ENCODE data around the gene CMTM4.
"Not testable (repeated sequence)": the region's sequence is repeated elsewhere in the genome, so short reads cannot be mapped to it uniquely, and the experiment has no call there.

The CMTM4 gene

GRCh38 chr16:66639091-66639885 lies 57.3 kb downstream of the CMTM4 start:
- no peak overlapping the region for H3K27ac ChIP-seq (ENCODE audit: low read depth, low read length, severe bottlenecking)
- no peak overlapping the region for H3K4me3 ChIP-seq (ENCODE audit: extremely low read depth, insufficient read depth, low read length, poor library complexity, severe bottlenecking)
- no peaks in the 10 kb centered on the region for H3K4me1 ChIP-seq (ENCODE audit: control insufficient read depth, insufficient read depth, low read length, poor library complexity, severe bottlenecking)
- no peaks in the 10 kb centered on the region for H3K36me3 ChIP-seq (ENCODE audit: control insufficient read depth, insufficient read depth, low read length)
- no peaks in the 10 kb centered on the region for H3K9me3 ChIP-seq (ENCODE audit: control insufficient read depth, low read length)
- 83 to 91% methylated on average over 4 to 5 of the region's 6 CpGs for WGBS, 2 experiments (ENCODE audit: insufficient coverage in 2 of 2)

GRCh38 chr16:66637806-66638205 lies 58.7 kb downstream of the CMTM4 start:
- Histone ChIP-seq H3K36me3 (ENCODE audit: control insufficient read depth, insufficient read depth, low read length) (no peaks in the 10 kb centered on the region), H3K4me3 (ENCODE audit: extremely low read depth, insufficient read depth, low read length, poor library complexity, severe bottlenecking) (no peak overlapping the region), H3K4me1 (ENCODE audit: control insufficient read depth, insufficient read depth, low read length, poor library complexity, severe bottlenecking) (no peaks in the 10 kb centered on the region), H3K27ac (ENCODE audit: low read depth, low read length, severe bottlenecking) (no peak overlapping the region), H3K9me3 (ENCODE audit: control insufficient read depth, low read length) (no peaks in the 10 kb centered on the region)
- WGBS, 2 experiments (ENCODE audit: insufficient coverage in 2 of 2), result 92 to 96% methylated on average over 2 to 3 of the region's 3 CpGs

GRCh38 chr16:66636199-66636598 lies 60.3 kb downstream of the CMTM4 start:
- 88 to 100% methylated on average over 5 of the region's 5 CpGs for WGBS, 2 experiments (ENCODE audit: insufficient coverage in 2 of 2)
- Histone ChIP-seq H3K27ac (ENCODE audit: low read depth, low read length, severe bottlenecking) (no peak overlapping the region), H3K4me1 (ENCODE audit: control insufficient read depth, insufficient read depth, low read length, poor library complexity, severe bottlenecking) (no peaks in the 10 kb centered on the region), H3K9me3 (ENCODE audit: control insufficient read depth, low read length) (no peaks in the 10 kb centered on the region), H3K36me3 (ENCODE audit: control insufficient read depth, insufficient read depth, low read length) (no peaks in the 10 kb centered on the region), H3K4me3 (ENCODE audit: extremely low read depth, insufficient read depth, low read length, poor library complexity, severe bottlenecking) (no peak overlapping the region)

- Histone ChIP-seq H3K4me1 (ENCODE audit: control insufficient read depth, insufficient read depth, low read length, poor library complexity, severe bottlenecking) (no peaks in the 10 kb centered on the region), H3K27ac (ENCODE audit: low read depth, low read length, severe bottlenecking) (no peak overlapping the region)
- 58 to 82% methylated on average over 2 to 4 of the region's 6 CpGs for WGBS, 2 experiments (ENCODE audit: insufficient coverage in 2 of 2)
These were observed 61.1 kb downstream of the CMTM4 start for GRCh38 chr16:66635406-66635805.

GRCh38 chr16:66634527-66635196 lies 61.9 kb downstream of the CMTM4 start:
- H3K27ac ChIP-seq (ENCODE audit: low read depth, low read length, severe bottlenecking), result no peak overlapping the region
- no peaks in the 10 kb centered on the region for H3K9me3 ChIP-seq (ENCODE audit: control insufficient read depth, low read length)
- 85 to 95% methylated on average over 3 to 4 of the region's 4 CpGs for WGBS, 2 experiments (ENCODE audit: insufficient coverage in 2 of 2)
- no peaks in the 10 kb centered on the region for H3K4me1 ChIP-seq (ENCODE audit: control insufficient read depth, insufficient read depth, low read length, poor library complexity, severe bottlenecking)
- no peaks in the 10 kb centered on the region for H3K36me3 ChIP-seq (ENCODE audit: control insufficient read depth, insufficient read depth, low read length)
- H3K4me3 ChIP-seq (ENCODE audit: extremely low read depth, insufficient read depth, low read length, poor library complexity, severe bottlenecking), result no peak overlapping the region

More at GRCh38 chr16:66635406-66635805, 61.1 kb downstream of the CMTM4 start:
- Histone ChIP-seq H3K9me3 (ENCODE audit: control insufficient read depth, low read length) (no peaks in the 10 kb centered on the region), H3K36me3 (ENCODE audit: control insufficient read depth, insufficient read depth, low read length) (no peaks in the 10 kb centered on the region), H3K4me3 (ENCODE audit: extremely low read depth, insufficient read depth, low read length, poor library complexity, severe bottlenecking) (no peak overlapping the region)

- H3K9me3 ChIP-seq (ENCODE audit: control insufficient read depth, low read length); H3K4me3 ChIP-seq (ENCODE audit: extremely low read depth, insufficient read depth, low read length, poor library complexity, severe bottlenecking); H3K27ac ChIP-seq (ENCODE audit: low read depth, low read length, severe bottlenecking); H3K36me3 ChIP-seq (ENCODE audit: control insufficient read depth, insufficient read depth, low read length); H3K4me1 ChIP-seq (ENCODE audit: control insufficient read depth, insufficient read depth, low read length, poor library complexity, severe bottlenecking): not testable (repeated sequence)
- no CpG with 5 or more reads among the region's 4 CpGs for WGBS, 2 experiments (ENCODE audit: insufficient coverage in 2 of 2)
These were observed 65.0 kb downstream of the CMTM4 start for GRCh38 chr16:66631558-66631957.

GRCh38 chr16:66630561-66631260 lies 65.8 kb downstream of the CMTM4 start:
- H3K4me3 ChIP-seq (ENCODE audit: extremely low read depth, insufficient read depth, low read length, poor library complexity, severe bottlenecking); H3K4me1 ChIP-seq (ENCODE audit: control insufficient read depth, insufficient read depth, low read length, poor library complexity, severe bottlenecking); H3K9me3 ChIP-seq (ENCODE audit: control insufficient read depth, low read length); H3K27ac ChIP-seq (ENCODE audit: low read depth, low read length, severe bottlenecking); H3K36me3 ChIP-seq (ENCODE audit: control insufficient read depth, insufficient read depth, low read length): not testable (repeated sequence)
- WGBS, 2 experiments (ENCODE audit: insufficient coverage in 2 of 2), result 80 to 100% methylated on average over 1 to 3 of the region's 49 CpGs

GRCh38 chr16:66629856-66630255 lies 66.7 kb downstream of the CMTM4 start:
- no peaks in the 10 kb centered on the region for H3K36me3 ChIP-seq (ENCODE audit: control insufficient read depth, insufficient read depth, low read length)
- no peaks in the 10 kb centered on the region for H3K9me3 ChIP-seq (ENCODE audit: control insufficient read depth, low read length)
- H3K4me1 ChIP-seq (ENCODE audit: control insufficient read depth, insufficient read depth, low read length, poor library complexity, severe bottlenecking), result no peaks in the 10 kb centered on the region
- WGBS, 2 experiments (ENCODE audit: insufficient coverage in 2 of 2), result 92 to 96% methylated on average over 2 to 3 of the region's 5 CpGs
- no peak overlapping the region for H3K27ac ChIP-seq (ENCODE audit: low read depth, low read length, severe bottlenecking)
- no peak overlapping the region for H3K4me3 ChIP-seq (ENCODE audit: extremely low read depth, insufficient read depth, low read length, poor library complexity, severe bottlenecking)

GRCh38 chr16:66627611-66628378 lies 68.7 kb downstream of the CMTM4 start:
- not testable (repeated sequence) for H3K4me1 ChIP-seq (ENCODE audit: control insufficient read depth, insufficient read depth, low read length, poor library complexity, severe bottlenecking); H3K27ac ChIP-seq (ENCODE audit: low read depth, low read length, severe bottlenecking); H3K36me3 ChIP-seq (ENCODE audit: control insufficient read depth, insufficient read depth, low read length); H3K4me3 ChIP-seq (ENCODE audit: extremely low read depth, insufficient read depth, low read length, poor library complexity, severe bottlenecking); H3K9me3 ChIP-seq (ENCODE audit: control insufficient read depth, low read length)
- WGBS, 2 experiments (ENCODE audit: insufficient coverage in 2 of 2), result 94 to 96% methylated on average over 11 to 12 of the region's 17 CpGs

GRCh38 chr16:66623755-66624154 lies 72.8 kb downstream of the CMTM4 start:
- Histone ChIP-seq H3K9me3 (ENCODE audit: control insufficient read depth, low read length) (no peaks in the 10 kb centered on the region), H3K27ac (ENCODE audit: low read depth, low read length, severe bottlenecking) (no peak overlapping the region), H3K4me1 (ENCODE audit: control insufficient read depth, insufficient read depth, low read length, poor library complexity, severe bottlenecking) (peaks cover 12% of the 10 kb centered on the region), H3K36me3 (ENCODE audit: control insufficient read depth, insufficient read depth, low read length) (peaks cover 2% of the 10 kb centered on the region), H3K4me3 (ENCODE audit: extremely low read depth, insufficient read depth, low read length, poor library complexity, severe bottlenecking) (no peak overlapping the region)
- WGBS, 2 experiments (ENCODE audit: insufficient coverage in 2 of 2), result 88 to 97% methylated on average over 2 to 3 of the region's 3 CpGs

All from mesodermal cell (in vitro differentiated cells).